Liver (tissue), 9 donors: ENCODE data around the gene CNTN5. TPM values are rescaled to one million over a fixed set of nuclear protein-coding genes. Genes with fewer than 3 reads are reported as not detected.

Experiments used
- DNase-seq: peaks from one replicate; pipeline ENCODE4 v3.0.0-alpha.2; 2017; ENCODE audit warnings: low spot score
- H3K27ac ChIP-seq, 2 donors: one replicate each; pipeline ENCODE4 v1.7.0; 2013; ENCODE audit warnings: inconsistent platforms in 2 of 2, low read length in 2 of 2, control low read depth in 1 of 2, low read depth in 1 of 2, mild to moderate bottlenecking in 1 of 2
- H3K27me3 ChIP-seq, 4 donors: one replicate each; pipeline versions ENCODE4 v1.6.1 to v1.7.0; 2013; ENCODE audit warnings: low read length in 3 of 4, inconsistent platforms in 1 of 4, mild to moderate bottlenecking in 1 of 4, moderate library complexity in 1 of 4; ENCODE audit not compliant: control insufficient read depth in 4 of 4, insufficient read depth in 4 of 4
- H3K36me3 ChIP-seq, 4 donors: one replicate each; pipeline versions ENCODE4 v1.6.1 to v1.7.0; 2013; ENCODE audit warnings: low read length in 3 of 4, mild to moderate bottlenecking in 3 of 4, low read depth in 1 of 4, moderate library complexity in 1 of 4; ENCODE audit not compliant: control insufficient read depth in 4 of 4, insufficient read depth in 3 of 4
- H3K4me1 ChIP-seq, 4 donors: one replicate each; pipeline versions ENCODE4 v1.6.1 to v1.7.0; 2013; ENCODE audit warnings: low read length in 3 of 4, mild to moderate bottlenecking in 3 of 4, moderate library complexity in 1 of 4; ENCODE audit not compliant: control insufficient read depth in 4 of 4, insufficient read depth in 4 of 4
- H3K4me3 ChIP-seq, 3 donors: one replicate each; pipeline versions ENCODE4 v1.6.1 to v1.7.0; 2013; ENCODE audit warnings: low read length in 3 of 3, control low read depth in 1 of 3, low read depth in 1 of 3, mild to moderate bottlenecking in 1 of 3
- H3K9ac ChIP-seq, 2 donors: one replicate each; pipeline ENCODE4 v1.7.0; 2013; ENCODE audit warnings: low read length in 2 of 2, mild to moderate bottlenecking in 2 of 2, moderate library complexity in 2 of 2, control low read depth in 1 of 2, low read depth in 1 of 2
- H3K9me3 ChIP-seq, 4 donors: one replicate each; pipeline versions ENCODE4 v1.6.1 to v1.7.0; 2013; ENCODE audit warnings: low read length in 3 of 4; ENCODE audit not compliant: control insufficient read depth in 4 of 4
- EGR1 ChIP-seq, 2 donors: IDR thresholded peaks; 2 replicates each; pipeline ENCODE4 v1.6.1; 2016 to 2018; ENCODE audit warnings: antibody characterized with exemption in 2 of 2, low read depth in 2 of 2
- GABPA ChIP-seq, 2 donors: IDR thresholded peaks in 1 of 2; conservative IDR thresholded peaks in 1 of 2; 2 replicates each; pipeline ENCODE4 v1.6.1; 2016; ENCODE audit warnings: antibody characterized with exemption in 2 of 2, mild to moderate bottlenecking in 1 of 2, moderate library complexity in 1 of 2
- HNF4A ChIP-seq, 2 donors: conservative IDR thresholded peaks; 2 replicates each; pipeline ENCODE4 v1.6.1; 2016; ENCODE audit warnings: antibody characterized with exemption in 2 of 2, mild to moderate bottlenecking in 2 of 2
- JUND ChIP-seq, 2 donors: IDR thresholded peaks; 2 replicates each; pipeline ENCODE4 v1.6.1; 2016; ENCODE audit warnings: antibody characterized with exemption in 2 of 2
- NR2F2 ChIP-seq: IDR thresholded peaks from 2 replicates; pipeline ENCODE4 v1.6.1; 2016; ENCODE audit warnings: antibody characterized with exemption
- RAD21 ChIP-seq, 2 donors: IDR thresholded peaks; 2 replicates each; pipeline ENCODE4 v1.6.1; 2016; ENCODE audit warnings: antibody characterized with exemption in 2 of 2, mild to moderate bottlenecking in 2 of 2
- RXRA ChIP-seq, 2 donors: IDR thresholded peaks; 2 replicates each; pipeline ENCODE4 v1.6.1; 2017 to 2018; ENCODE audit warnings: antibody characterized with exemption in 2 of 2, mild to moderate bottlenecking in 1 of 2
- SP1 ChIP-seq: IDR thresholded peaks from 2 replicates; pipeline ENCODE4 v1.6.1; 2018; ENCODE audit warnings: antibody characterized with exemption, mild to moderate bottlenecking
- YY1 ChIP-seq: IDR thresholded peaks from 2 replicates; pipeline ENCODE4 v1.6.1; 2016; ENCODE audit warnings: antibody characterized with exemption, mild to moderate bottlenecking
- WGBS: extraction: QIAGEN DNeasy Blood & Tissue Kit; methylation state at CpG from one replicate; pipeline ENCODE4 v1.1.7; 2013; 5-methylcytosine and 5-hydroxymethylcytosine counted together
- polyA plus RNA-seq, 2 donors: library from polyadenylated mRNA; stranded (reverse) in 1 of 2; unstranded in 1 of 2; fragments of 200-250 nt in 1 of 2; fragments of >200 nt in 1 of 2; fragmentation: Nextera tagmentation in 1 of 2; extraction: Ambion mirVana in 1 of 2; gene quantifications; one replicate each; pipeline versions ENCODE4 v1.2.1 to v1.2.3, GENCODE V29; 2013 to 2015
- total RNA-seq, 2 donors: library from RNA; depleted of rRNA; stranded (reverse); fragments of >200 nt; gene quantifications; one replicate each; pipeline ENCODE4 v1.2.3, GENCODE V29; 2014
- TF ChIP-seq, protein P1 (sequence below): fragments of 150-350 bp; IDR thresholded peaks from 2 replicates; pipeline ENCODE4 v1.5.1; 2017; ENCODE audit warnings: improper control_type of control experiment, low read depth, low read length; ENCODE audit not compliant: missing input control
- TF ChIP-seq, protein P2 (sequence below): IDR thresholded peaks from 2 replicates; pipeline ENCODE4 v1.6.1; 2016; ENCODE audit warnings: antibody characterized with exemption
- TF ChIP-seq, protein P3 (sequence below): IDR thresholded peaks from 2 replicates; pipeline ENCODE4 v1.6.1; 2016; ENCODE audit warnings: antibody characterized with exemption
- TF ChIP-seq, protein P4 (sequence below): IDR thresholded peaks from 2 replicates; pipeline ENCODE4 v1.6.1; 2016; ENCODE audit warnings: antibody characterized with exemption
- donor health status: healthy.
- donor health status: healthy.
- donor health status: healthy.
- donor health status: healthy.
- donor health status: healthy.

CNTN5 gene
- total and polyA plus RNA-seq, 4 donors, result 0.01 to 0.08 (median 0.04) TPM

DNA sequence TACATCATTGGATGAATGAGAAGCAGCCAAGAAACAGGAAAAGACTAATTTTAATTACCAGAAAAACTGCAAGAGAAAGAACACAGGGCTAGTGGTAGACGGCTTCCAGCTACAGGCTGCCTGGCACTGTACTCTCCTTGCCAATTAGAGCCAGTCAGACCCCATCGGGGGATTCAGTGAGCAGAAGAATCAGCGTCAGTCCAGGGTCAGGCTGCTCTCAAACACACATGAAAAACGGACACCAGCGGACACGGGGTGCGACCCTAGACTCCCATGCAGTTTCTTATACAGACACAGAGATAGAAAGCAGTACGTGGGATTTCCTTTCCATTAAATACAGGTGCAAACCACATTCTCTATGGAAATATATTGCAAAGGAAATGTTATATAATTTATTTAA is 1.1 kb upstream of the CNTN5 start:
- 54% methylated on average over 8 of the region's 8 CpGs for WGBS

DNA sequence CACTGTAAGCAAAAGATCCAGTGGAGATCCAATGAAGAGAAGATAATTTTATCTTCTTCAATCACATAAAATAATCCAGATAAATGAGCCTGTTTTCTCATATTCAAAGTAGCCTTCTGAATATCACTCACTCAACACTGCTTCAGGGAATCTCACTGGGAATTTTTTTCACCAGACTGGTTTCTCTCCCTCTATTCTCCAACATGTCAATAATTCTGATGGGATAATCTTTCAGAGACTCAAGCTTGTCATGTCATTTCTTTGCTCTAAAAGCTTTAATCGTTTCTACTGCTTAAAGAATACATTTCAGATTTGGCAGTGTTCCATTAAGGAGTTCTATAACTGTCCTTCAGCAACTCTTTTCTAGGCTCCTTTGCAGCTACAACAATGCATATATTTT is 16.3 kb downstream of the CNTN5 start:
- H3K9me3 ChIP-seq, result no peaks in the 10 kb centered on the region
- DNase-seq, result no peak
- H3K27me3 ChIP-seq, result no peaks in the 10 kb centered on the region
- H3K27ac ChIP-seq, result no peak overlapping the region
- H3K9ac ChIP-seq, result no peak overlapping the region
- TF ChIP-seq, protein P1, sequence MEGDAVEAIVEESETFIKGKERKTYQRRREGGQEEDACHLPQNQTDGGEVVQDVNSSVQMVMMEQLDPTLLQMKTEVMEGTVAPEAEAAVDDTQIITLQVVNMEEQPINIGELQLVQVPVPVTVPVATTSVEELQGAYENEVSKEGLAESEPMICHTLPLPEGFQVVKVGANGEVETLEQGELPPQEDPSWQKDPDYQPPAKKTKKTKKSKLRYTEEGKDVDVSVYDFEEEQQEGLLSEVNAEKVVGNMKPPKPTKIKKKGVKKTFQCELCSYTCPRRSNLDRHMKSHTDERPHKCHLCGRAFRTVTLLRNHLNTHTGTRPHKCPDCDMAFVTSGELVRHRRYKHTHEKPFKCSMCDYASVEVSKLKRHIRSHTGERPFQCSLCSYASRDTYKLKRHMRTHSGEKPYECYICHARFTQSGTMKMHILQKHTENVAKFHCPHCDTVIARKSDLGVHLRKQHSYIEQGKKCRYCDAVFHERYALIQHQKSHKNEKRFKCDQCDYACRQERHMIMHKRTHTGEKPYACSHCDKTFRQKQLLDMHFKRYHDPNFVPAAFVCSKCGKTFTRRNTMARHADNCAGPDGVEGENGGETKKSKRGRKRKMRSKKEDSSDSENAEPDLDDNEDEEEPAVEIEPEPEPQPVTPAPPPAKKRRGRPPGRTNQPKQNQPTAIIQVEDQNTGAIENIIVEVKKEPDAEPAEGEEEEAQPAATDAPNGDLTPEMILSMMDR, result no peak
- TF ChIP-seq, protein P2, sequence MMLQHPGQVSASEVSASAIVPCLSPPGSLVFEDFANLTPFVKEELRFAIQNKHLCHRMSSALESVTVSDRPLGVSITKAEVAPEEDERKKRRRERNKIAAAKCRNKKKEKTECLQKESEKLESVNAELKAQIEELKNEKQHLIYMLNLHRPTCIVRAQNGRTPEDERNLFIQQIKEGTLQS, result no peak
- TF ChIP-seq EGR1 (IDR thresholded peaks at IDR 0.05; ENCODE audit: low read depth in 2 of 2) (no peak), RAD21 (IDR thresholded peaks at IDR 0.05) (no peak), RXRA (IDR thresholded peaks at IDR 0.05) (no peak), HNF4A (conservative IDR thresholded peaks at IDR 0.05) (no peak)
- WGBS, result 45% methylated on average over 1 of the region's 1 CpG
- no peaks in the 10 kb centered on the region for H3K36me3 ChIP-seq
- no peak overlapping the region for H3K4me3 ChIP-seq
- H3K4me1 ChIP-seq, result no peaks in the 10 kb centered on the region

More for the DNA sequence above, 1.1 kb upstream of the CNTN5 start:
- H3K27me3 ChIP-seq, result peaks cover 0 to 14% (median 4%) of the 10 kb centered on the region in 4 donors
- no peaks in the 10 kb centered on the region for H3K36me3 ChIP-seq
- no peak for DNase-seq
- H3K9me3 ChIP-seq, result no peaks in the 10 kb centered on the region
- no peak overlapping the region for H3K9ac ChIP-seq
- TF ChIP-seq RXRA (IDR thresholded peaks at IDR 0.05), result no peak
- peaks cover 0 to 9% (median 5%) of the 10 kb centered on the region in 4 donors for H3K4me1 ChIP-seq
- no peak overlapping the region for H3K27ac ChIP-seq
- no peak overlapping the region for H3K4me3 ChIP-seq

DNA sequence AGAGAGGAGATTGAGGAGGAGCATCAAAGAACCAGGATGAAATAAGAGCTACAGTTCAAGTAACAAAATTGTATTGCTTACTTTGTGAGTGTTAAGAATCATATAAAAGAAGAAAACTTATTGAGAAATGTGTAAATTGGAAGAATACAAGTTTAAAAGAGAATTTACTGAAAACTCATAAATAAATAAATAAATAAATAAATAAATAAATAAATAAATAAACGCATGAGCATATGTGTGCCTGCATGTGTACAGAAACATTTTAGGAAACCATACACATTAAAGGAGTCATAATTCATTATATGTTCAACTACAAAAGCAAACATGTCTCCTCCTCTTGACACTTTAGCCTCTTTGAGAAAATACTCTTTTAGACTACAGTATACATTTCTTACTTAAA is 42.6 kb downstream of the CNTN5 start:
- no peak overlapping the region for H3K4me3 ChIP-seq
- no peaks in the 10 kb centered on the region for H3K4me1 ChIP-seq
- 80% methylated on average over 1 of the region's 1 CpG for WGBS
- H3K27ac ChIP-seq, result no peak overlapping the region
- DNase-seq, result no peak
- TF ChIP-seq, protein P1, result no peak
- TF ChIP-seq JUND (IDR thresholded peaks at IDR 0.05), result no peak
- TF ChIP-seq, protein P3, sequence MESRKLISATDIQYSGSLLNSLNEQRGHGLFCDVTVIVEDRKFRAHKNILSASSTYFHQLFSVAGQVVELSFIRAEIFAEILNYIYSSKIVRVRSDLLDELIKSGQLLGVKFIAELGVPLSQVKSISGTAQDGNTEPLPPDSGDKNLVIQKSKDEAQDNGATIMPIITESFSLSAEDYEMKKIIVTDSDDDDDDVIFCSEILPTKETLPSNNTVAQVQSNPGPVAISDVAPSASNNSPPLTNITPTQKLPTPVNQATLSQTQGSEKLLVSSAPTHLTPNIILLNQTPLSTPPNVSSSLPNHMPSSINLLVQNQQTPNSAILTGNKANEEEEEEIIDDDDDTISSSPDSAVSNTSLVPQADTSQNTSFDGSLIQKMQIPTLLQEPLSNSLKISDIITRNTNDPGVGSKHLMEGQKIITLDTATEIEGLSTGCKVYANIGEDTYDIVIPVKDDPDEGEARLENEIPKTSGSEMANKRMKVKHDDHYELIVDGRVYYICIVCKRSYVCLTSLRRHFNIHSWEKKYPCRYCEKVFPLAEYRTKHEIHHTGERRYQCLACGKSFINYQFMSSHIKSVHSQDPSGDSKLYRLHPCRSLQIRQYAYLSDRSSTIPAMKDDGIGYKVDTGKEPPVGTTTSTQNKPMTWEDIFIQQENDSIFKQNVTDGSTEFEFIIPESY, result no peak
- TF ChIP-seq NR2F2, result no peak
- no peak for TF ChIP-seq EGR1 (IDR thresholded peaks at IDR 0.05; ENCODE audit: low read depth in 2 of 2)
- TF ChIP-seq GABPA (IDR thresholded peaks at IDR 0.05 in 1 of 2, conservative IDR thresholded peaks at IDR 0.05 in 1 of 2), result no peak
- TF ChIP-seq YY1, result no peak
- no peak for TF ChIP-seq RXRA (IDR thresholded peaks at IDR 0.05)
- TF ChIP-seq RAD21 (IDR thresholded peaks at IDR 0.05), result no peak
- no peak for TF ChIP-seq SP1
- TF ChIP-seq, protein P4, sequence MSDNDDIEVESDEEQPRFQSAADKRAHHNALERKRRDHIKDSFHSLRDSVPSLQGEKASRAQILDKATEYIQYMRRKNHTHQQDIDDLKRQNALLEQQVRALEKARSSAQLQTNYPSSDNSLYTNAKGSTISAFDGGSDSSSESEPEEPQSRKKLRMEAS, result no peak
- no peak for TF ChIP-seq HNF4A (conservative IDR thresholded peaks at IDR 0.05)
- no peaks in the 10 kb centered on the region for H3K27me3 ChIP-seq
- H3K9ac ChIP-seq, result no peak overlapping the region
- no peaks in the 10 kb centered on the region for H3K9me3 ChIP-seq
- no peaks in the 10 kb centered on the region for H3K36me3 ChIP-seq
